Activated CD8-positive, alpha-beta T cell treated with anti-CD3 and anti-CD28 coated beads for 36 hours (primary cell): ENCODE results near the gene GSDMA. TPM values are rescaled to one million over a fixed set of nuclear protein-coding genes. Genes with fewer than 3 reads are reported as not detected.
A peak's percentile ranks its signal among the peaks of the same experiment; 100 is the strongest.

ENCODE experiments used
- ATAC-seq: fragments of 200-7000 bp; cut with Tn5 transposase; one replicate; pipeline ENCODE4 v1.10.0; 2021; ENCODE audit warnings: mild to moderate bottlenecking, moderate library complexity
- CTCF ChIA-PET: fragments of 350-600 bp; sonication (Branson Sonifier 250); formaldehyde crosslinking; loops from one replicate; lab custom pipeline; 2021; ENCODE audit warnings: antibody characterized with exemption; lab: Charles Lee
- POLR2A ChIA-PET: fragments of 350-600 bp; sonication (Branson Sonifier 250); formaldehyde crosslinking; loops from one replicate; lab custom pipeline; 2021; ENCODE audit warnings: antibody characterized with exemption; lab: Charles Lee
- DNase-seq: peaks from one replicate; pipeline ENCODE4 v3.0.0-alpha.2; 2020
- H3K27ac Mint-ChIP-seq: one replicate; pipeline ENCODE4 v1.8.0; 2021; ENCODE audit warnings: mild to moderate bottlenecking, mixed read lengths
- H3K27me3 Mint-ChIP-seq: one replicate; pipeline ENCODE4 v1.8.0; 2021; ENCODE audit warnings: mixed read lengths
- H3K36me3 Mint-ChIP-seq: one replicate; pipeline ENCODE4 v1.8.0; 2021; ENCODE audit warnings: low read depth, mixed read lengths
- H3K4me1 Mint-ChIP-seq: one replicate; pipeline ENCODE4 v1.8.0; 2021; ENCODE audit warnings: low read depth, mixed read lengths
- H3K4me3 Mint-ChIP-seq: one replicate; pipeline ENCODE4 v1.8.0; 2021; ENCODE audit warnings: mild to moderate bottlenecking, moderate library complexity, mixed read lengths
- H3K9me3 Mint-ChIP-seq: one replicate; pipeline ENCODE4 v1.8.0; 2021; ENCODE audit warnings: mixed read lengths
- intact Hi-C: fragments of 100-400 bp; cut with micrococcal nuclease; formaldehyde crosslinking; loops from one replicate; pipeline ENCODE4 v1.10.0; 2022
- total RNA-seq, 2 experiments: library from RNA; stranded (reverse); gene quantifications; one replicate each; pipeline ENCODE4 v1.2.3, GENCODE V29; 2021
- TF ChIP-seq, protein P1 (sequence below): fragments of 200-600 bp; IDR thresholded peaks from one replicate; pipeline ENCODE4 v1.8.0; 2022; ENCODE audit warnings: antibody characterized with exemption, mild to moderate bottlenecking

The GSDMA gene
- total RNA-seq, 2 experiments from 2014 or later, result 1.3 to 1.6 TPM

DNA sequence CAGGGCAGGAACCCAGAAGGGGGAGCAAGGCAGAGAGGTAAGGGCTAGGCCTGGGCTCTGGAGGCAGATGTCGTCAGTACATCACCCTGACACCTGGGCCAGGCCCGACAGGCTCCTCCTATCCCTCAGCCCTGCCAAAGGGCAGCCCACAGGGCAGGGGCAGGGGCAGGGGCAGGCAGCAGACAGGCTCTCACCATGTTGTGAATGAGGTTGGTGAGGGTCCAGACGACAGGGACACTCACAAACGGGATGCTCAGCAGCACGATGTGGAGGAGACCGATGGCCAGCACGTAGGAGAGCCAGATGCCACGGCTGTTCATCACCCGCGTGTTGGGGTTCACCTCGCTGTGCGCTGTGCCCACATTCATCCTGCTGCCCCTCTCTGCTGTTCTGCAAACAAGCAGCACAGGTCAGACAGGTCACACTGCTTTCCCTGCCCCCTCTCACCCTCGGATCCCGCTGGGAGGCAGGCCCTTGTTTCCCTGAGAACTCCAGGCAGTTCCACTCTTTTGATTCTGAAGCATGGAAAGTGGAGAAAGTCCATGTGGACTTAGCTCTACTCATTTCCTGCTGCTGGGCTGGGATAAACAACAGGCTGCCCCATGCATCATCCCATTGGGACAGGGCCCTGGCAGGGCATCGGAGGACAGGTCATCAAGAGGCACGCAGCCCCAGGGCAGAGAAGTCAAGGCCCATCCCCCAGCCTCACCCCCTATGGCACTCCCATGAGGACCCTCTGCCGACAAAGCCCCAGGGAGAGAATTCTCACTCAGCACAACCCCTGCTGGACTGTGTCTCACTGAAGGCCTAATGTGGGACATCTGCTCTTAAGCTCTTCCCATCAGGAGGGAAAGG is 38.7 kb upstream of the GSDMA start:
- Mint-ChIP-seq H3K4me3 (peak overlapping the region; percentile 94), H3K36me3 (peaks cover 53% of the 10 kb centered on the region), H3K9me3 (no peaks in the 10 kb centered on the region), H3K27me3 (no peaks in the 10 kb centered on the region), H3K4me1 (peaks cover 73% of the 10 kb centered on the region), H3K27ac (peak overlapping the region; percentile 87)
- POLR2A ChIA-PET, result interaction anchor here (0.5 to 1.6 kb wide), 2 partner anchors 22 to 627 kb away, joined by 4 read pairs; no protein-coding TSS in a partner anchor
- TF ChIP-seq, protein P1, sequence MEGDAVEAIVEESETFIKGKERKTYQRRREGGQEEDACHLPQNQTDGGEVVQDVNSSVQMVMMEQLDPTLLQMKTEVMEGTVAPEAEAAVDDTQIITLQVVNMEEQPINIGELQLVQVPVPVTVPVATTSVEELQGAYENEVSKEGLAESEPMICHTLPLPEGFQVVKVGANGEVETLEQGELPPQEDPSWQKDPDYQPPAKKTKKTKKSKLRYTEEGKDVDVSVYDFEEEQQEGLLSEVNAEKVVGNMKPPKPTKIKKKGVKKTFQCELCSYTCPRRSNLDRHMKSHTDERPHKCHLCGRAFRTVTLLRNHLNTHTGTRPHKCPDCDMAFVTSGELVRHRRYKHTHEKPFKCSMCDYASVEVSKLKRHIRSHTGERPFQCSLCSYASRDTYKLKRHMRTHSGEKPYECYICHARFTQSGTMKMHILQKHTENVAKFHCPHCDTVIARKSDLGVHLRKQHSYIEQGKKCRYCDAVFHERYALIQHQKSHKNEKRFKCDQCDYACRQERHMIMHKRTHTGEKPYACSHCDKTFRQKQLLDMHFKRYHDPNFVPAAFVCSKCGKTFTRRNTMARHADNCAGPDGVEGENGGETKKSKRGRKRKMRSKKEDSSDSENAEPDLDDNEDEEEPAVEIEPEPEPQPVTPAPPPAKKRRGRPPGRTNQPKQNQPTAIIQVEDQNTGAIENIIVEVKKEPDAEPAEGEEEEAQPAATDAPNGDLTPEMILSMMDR, result no peak
- intact Hi-C loops, result loop anchor here (5.0 kb wide), 1 partner anchor 62 kb away; the partner anchor contains the start of gene IKZF3
- CTCF ChIA-PET, result interaction anchor here (1.0 to 1.3 kb wide), 4 partner anchors 9 to 302 kb away, joined by 3 to 4 read pairs (median 3); no protein-coding TSS in a partner anchor
- no peak for ATAC-seq
- DNase-seq, result peak; percentile 43

DNA sequence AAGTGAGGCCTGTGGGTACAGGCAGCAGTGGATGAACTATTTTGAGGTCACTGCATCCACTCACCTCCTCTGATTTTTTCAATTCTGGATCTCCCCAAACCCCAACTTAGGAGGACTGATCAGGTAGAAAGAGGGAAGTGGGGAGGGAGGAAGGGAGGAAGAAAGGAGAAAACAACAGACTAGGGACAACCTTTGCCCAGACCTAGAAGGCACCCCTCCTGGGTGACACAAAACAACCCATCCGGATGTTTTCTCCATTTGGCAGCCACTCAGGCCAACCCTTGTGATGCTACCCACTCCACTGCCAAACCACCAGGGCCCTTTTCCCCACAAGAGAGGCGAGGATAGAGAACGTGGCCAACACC is 38.1 kb upstream of the GSDMA start:
- peak; percentile 41 for DNase-seq
- intact Hi-C loops, result loop anchor here (5.0 kb wide), 2 partner anchors 62 to 167 kb away; partner anchors contain the start of gene IKZF3
- TF ChIP-seq, protein P1, result no peak
- ChIA-PET CTCF (interaction anchor here (1.0 to 1.3 kb wide), 3 partner anchors 9 to 303 kb away, joined by 3 to 4 read pairs (median 3); no protein-coding TSS in a partner anchor), POLR2A (interaction anchor here (0.5 to 0.8 kb wide), 2 partner anchors 45 to 626 kb away, joined by 3 to 4 read pairs; no protein-coding TSS in a partner anchor)
- H3K27ac Mint-ChIP-seq, result peak overlapping the region; percentile 87
- no peak for ATAC-seq
- peaks cover 49% of the 10 kb centered on the region for H3K36me3 Mint-ChIP-seq
- no peaks in the 10 kb centered on the region for H3K27me3 Mint-ChIP-seq
- H3K9me3 Mint-ChIP-seq, result no peaks in the 10 kb centered on the region
- H3K4me3 Mint-ChIP-seq, result peak overlapping the region; percentile 94
- peaks cover 75% of the 10 kb centered on the region for H3K4me1 Mint-ChIP-seq

DNA sequence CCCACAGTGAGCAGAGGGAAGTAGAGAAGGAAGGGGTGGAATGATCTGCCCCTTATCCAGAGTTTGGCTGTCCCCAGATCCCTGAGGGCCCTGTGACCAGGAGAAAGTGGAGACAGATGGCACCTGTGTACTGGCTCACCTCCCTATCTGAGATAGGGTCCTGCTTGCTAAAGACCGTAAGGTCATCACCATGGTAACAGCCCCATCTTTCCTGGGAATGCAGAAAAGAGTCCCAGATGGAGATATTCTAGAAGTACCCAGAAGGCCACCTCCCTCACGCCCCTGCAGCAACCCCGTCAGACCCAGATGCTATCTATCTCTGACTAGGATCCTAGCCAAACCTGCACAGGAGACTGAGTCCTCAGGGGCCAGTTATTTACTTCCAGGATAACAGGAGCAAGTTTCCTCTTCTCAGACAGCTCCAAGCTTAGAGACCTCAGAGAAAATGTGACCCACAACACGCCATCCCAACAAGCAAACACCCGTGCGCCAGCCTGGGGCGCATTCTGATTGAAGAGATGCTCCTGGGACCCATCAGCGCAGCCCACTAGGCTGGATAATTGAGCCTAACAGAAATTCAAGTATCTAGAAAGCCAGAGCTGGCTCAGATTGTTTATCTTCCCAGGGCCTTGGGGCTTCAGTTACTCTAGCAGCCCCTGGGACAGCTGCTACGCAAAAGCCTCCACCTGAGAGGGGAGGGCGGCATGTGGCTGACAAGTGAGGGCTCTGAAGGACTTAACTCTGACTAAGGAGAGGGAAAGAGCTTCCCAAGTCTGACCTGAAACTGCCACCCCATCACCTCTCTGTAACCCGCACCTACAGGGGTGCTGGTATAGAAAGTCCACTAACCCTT is 37.3 kb upstream of the GSDMA start:
- no peaks in the 10 kb centered on the region for H3K27me3 Mint-ChIP-seq
- peaks cover 43% of the 10 kb centered on the region for H3K36me3 Mint-ChIP-seq
- ChIA-PET POLR2A (interaction anchor here (0.6 to 2.6 kb wide), 15 partner anchors 10 to 286 kb away, joined by 3 to 13 read pairs (median 3); partner anchors contain the start of gene PSMD3), CTCF (interaction anchor here (1.0 to 2.6 kb wide), 10 partner anchors 9 to 304 kb away, joined by 3 to 10 read pairs (median 4); partner anchors contain the start of gene PSMD3)
- intact Hi-C loops, result loop anchor here (5.0 kb wide), 1 partner anchor 168 kb away; no protein-coding TSS in a partner anchor
- peak overlapping the region; percentile 87 for H3K27ac Mint-ChIP-seq
- TF ChIP-seq, protein P1, result no peak
- no peak for ATAC-seq
- peak; percentile 42 for DNase-seq
- no peaks in the 10 kb centered on the region for H3K9me3 Mint-ChIP-seq
- H3K4me3 Mint-ChIP-seq, result peak overlapping the region; percentile 94
- H3K4me1 Mint-ChIP-seq, result peaks cover 70% of the 10 kb centered on the region

DNA sequence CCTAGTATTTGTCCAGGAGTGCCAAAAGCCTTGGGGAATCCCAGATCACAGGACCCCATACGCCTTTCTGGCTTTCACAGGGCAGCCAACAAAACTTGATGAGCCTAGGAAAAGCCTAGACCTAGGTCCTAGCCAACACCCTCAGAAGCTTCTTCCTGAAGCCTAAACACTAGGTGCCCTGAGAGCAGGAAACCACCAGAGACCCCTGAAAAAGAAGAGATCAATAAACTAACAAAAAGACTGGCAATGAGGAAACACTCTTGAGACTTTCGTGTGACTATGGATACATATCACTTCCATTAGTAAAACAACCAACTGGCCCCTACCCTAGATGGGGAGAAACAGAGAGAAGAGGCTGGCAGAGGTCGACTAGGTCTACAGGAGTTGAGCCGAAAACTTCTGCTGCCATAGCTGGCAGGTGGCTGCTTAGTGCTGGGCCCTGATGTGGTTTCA is 36.6 kb upstream of the GSDMA start:
- no peak for ATAC-seq
- POLR2A ChIA-PET, result interaction anchor here (0.6 to 2.6 kb wide), 22 partner anchors 9 to 287 kb away, joined by 3 to 13 read pairs (median 4); partner anchors contain the start of gene PSMD3
- CTCF ChIA-PET, result interaction anchor here (0.9 to 2.6 kb wide), 9 partner anchors 9 to 305 kb away, joined by 3 to 10 read pairs (median 5); partner anchors contain the start of gene PSMD3

More for the DNA sequence above, 36.6 kb upstream of the GSDMA start:
- H3K36me3 Mint-ChIP-seq, result peaks cover 39% of the 10 kb centered on the region
- H3K4me1 Mint-ChIP-seq, result peaks cover 63% of the 10 kb centered on the region
- H3K27me3 Mint-ChIP-seq, result no peaks in the 10 kb centered on the region
- TF ChIP-seq, protein P1, result no peak
- H3K9me3 Mint-ChIP-seq, result no peaks in the 10 kb centered on the region
- DNase-seq, result no peak
- peak overlapping the region; percentile 94 for H3K4me3 Mint-ChIP-seq
- intact Hi-C loops, result loop anchor here (5.0 kb wide), 1 partner anchor 169 kb away; no protein-coding TSS in a partner anchor
- peak overlapping the region; percentile 87 for H3K27ac Mint-ChIP-seq
